Embryonic facial prominence (tissue), 1 donor: ENCODE measurements around the gene FBXW7.

ENCODE experiments used
- DNase-seq: peaks from one replicate; pipeline ENCODE4 v3.0.0-alpha.2; 2016; ENCODE audit errors: extremely low spot score

FBXW7 gene

GRCh38 chr4:152372444-152372843 is 163.4 kb downstream of the FBXW7 start:
- DNase-seq: no peak

GRCh38 chr4:152369902-152370295 is 166.0 kb downstream of the FBXW7 start:
- DNase-seq: no peak

- DNase-seq: no peak
Measured at GRCh38 chr4:152369203-152369901, 166.5 kb downstream of the FBXW7 start.

- no peak for DNase-seq
Measured at GRCh38 chr4:152368001-152368400, 167.9 kb downstream of the FBXW7 start.

- DNase-seq: no peak
Measured at GRCh38 chr4:152364883-152365282, 171.0 kb downstream of the FBXW7 start.

GRCh38 chr4:152364383-152364782 is 171.5 kb downstream of the FBXW7 start:
- DNase-seq: no peak

GRCh38 chr4:152363904-152364303 is 172.0 kb downstream of the FBXW7 start:
- DNase-seq: no peak

- no peak for DNase-seq
Measured at GRCh38 chr4:152363086-152363485, 172.8 kb downstream of the FBXW7 start.

- no peak for DNase-seq
Measured at GRCh38 chr4:152360045-152360410, 175.9 kb downstream of the FBXW7 start.

GRCh38 chr4:152359208-152360044 is 176.5 kb downstream of the FBXW7 start:
- DNase-seq: no peak

GRCh38 chr4:152357206-152357605 is 178.7 kb downstream of the FBXW7 start:
- no peak for DNase-seq

GRCh38 chr4:152356428-152357034 is 179.4 kb downstream of the FBXW7 start:
- DNase-seq: no peak

GRCh38 chr4:152352622-152353116 is 183.2 kb downstream of the FBXW7 start:
- peak; percentile 88 for DNase-seq

GRCh38 chr4:152352215-152352614 is 183.7 kb downstream of the FBXW7 start:
- no peak for DNase-seq

GRCh38 chr4:152351080-152351479 is 184.8 kb downstream of the FBXW7 start:
- no peak for DNase-seq

GRCh38 chr4:152348670-152349069 is 187.2 kb downstream of the FBXW7 start:
- DNase-seq: no peak

GRCh38 chr4:152346979-152347378 is 188.9 kb downstream of the FBXW7 start:
- no peak for DNase-seq

- no peak for DNase-seq
Measured at GRCh38 chr4:152346526-152346925, 189.4 kb downstream of the FBXW7 start.

GRCh38 chr4:152344001-152344400 is 191.9 kb downstream of the FBXW7 start:
- no peak for DNase-seq

GRCh38 chr4:152342293-152342692 is 193.6 kb downstream of the FBXW7 start:
- DNase-seq: no peak

GRCh38 chr4:152340818-152341217 is 195.1 kb downstream of the FBXW7 start:
- no peak for DNase-seq

GRCh38 chr4:152339576-152339975 is 196.3 kb downstream of the FBXW7 start:
- DNase-seq: no peak

- DNase-seq: no peak
Measured at GRCh38 chr4:152334931-152335330, 201.0 kb downstream of the FBXW7 start.
